Neural cell (in vitro differentiated cells): ENCODE results near the gene PAMR1. TPM values are rescaled to one million over a fixed set of nuclear protein-coding genes. Genes with fewer than 3 reads are reported as not detected.

ENCODE experiments used
- H2AFZ ChIP-seq: fragments of 200-600, 300-800 bp; sonication (generic), shearing (Covaris generic); 2 replicates; pipeline ENCODE4 v1.6.0; 2014; ENCODE audit warnings: low read depth, mild to moderate bottlenecking, antibody characterized with exemption, low read length, moderate library complexity
- H3F3A ChIP-seq: fragments of 200-600 bp; shearing (Covaris generic); 2 replicates; pipeline ENCODE4 v1.6.1; 2016; ENCODE audit warnings: mild to moderate bottlenecking, moderate library complexity, mixed read lengths, antibody characterized with exemption, low read length; ENCODE audit not compliant: insufficient read depth, poor library complexity, severe bottlenecking
- H3K27ac ChIP-seq: fragments of 200-600, 300-800 bp; sonication (generic), shearing (Covaris generic); 2 replicates; pipeline ENCODE4 v1.5.1; 2014; ENCODE audit warnings: mild to moderate bottlenecking, low read length, moderate library complexity
- H3K27me3 ChIP-seq: fragments of 300-800, 200-600 bp; sonication (generic), shearing (Covaris generic); 2 replicates; pipeline ENCODE4 v1.6.0; 2014; ENCODE audit warnings: mild to moderate bottlenecking, low read depth, low read length, moderate library complexity; ENCODE audit not compliant: insufficient read depth
- H3K36me3 ChIP-seq: fragments of 300-800, 200-600 bp; sonication (generic), shearing (Covaris generic); 2 replicates; pipeline ENCODE4 v1.5.1; 2014; ENCODE audit warnings: mild to moderate bottlenecking, antibody characterized with exemption, low read length, moderate library complexity; ENCODE audit not compliant: insufficient read depth
- H3K4me2 ChIP-seq: fragments of 300-800, 200-600 bp; sonication (generic), shearing (Covaris generic); 2 replicates; pipeline ENCODE4 v1.6.0; 2014; ENCODE audit warnings: mild to moderate bottlenecking, low read length
- H3K4me3 ChIP-seq: fragments of 300-800, 200-600 bp; sonication (generic), shearing (Covaris generic); 2 replicates; pipeline ENCODE4 v1.5.1; 2014; ENCODE audit warnings: mild to moderate bottlenecking, low read length, moderate library complexity
- H3K79me2 ChIP-seq: fragments of 200-600 bp; shearing (Covaris generic); replicated peaks from 2 replicates; pipeline ENCODE4 v1.6.0; 2014; ENCODE audit warnings: mild to moderate bottlenecking, low read length, moderate library complexity; ENCODE audit not compliant: insufficient read depth
- H3K9ac ChIP-seq: fragments of 300-800, 200-600 bp; sonication (generic), shearing (Covaris generic); 2 replicates; pipeline ENCODE4 v1.6.1; 2016; ENCODE audit warnings: mild to moderate bottlenecking, low read length, mixed read lengths
- H3K9me2 ChIP-seq: fragments of 200-600 bp; shearing (Covaris generic); 2 replicates; pipeline ENCODE4 v1.6.1; 2016; ENCODE audit warnings: mild to moderate bottlenecking, low read length, mixed read lengths; ENCODE audit not compliant: insufficient read depth
- H3K9me3 ChIP-seq: fragments of 200-600, 300-800 bp; sonication (generic), shearing (Covaris generic); 2 replicates; pipeline ENCODE4 v1.6.1; 2016; ENCODE audit warnings: mild to moderate bottlenecking, mixed run types, low read length, moderate library complexity, mixed read lengths
- H4K20me1 ChIP-seq: fragments of 200-600 bp; shearing (Covaris generic); 2 replicates; pipeline ENCODE4 v1.6.1; 2016; ENCODE audit warnings: mild to moderate bottlenecking, mixed run types; ENCODE audit not compliant: insufficient read depth
- CTCF ChIP-seq: fragments of 450-650 bp; IDR thresholded peaks from 2 replicates; pipeline ENCODE4 v1.5.1; 2014; ENCODE audit warnings: antibody characterized with exemption, mild to moderate bottlenecking, moderate library complexity; ENCODE audit not compliant: poor library complexity, severe bottlenecking
- EP300 ChIP-seq: fragments of 450-650 bp; conservative IDR thresholded peaks from 2 replicates; pipeline ENCODE4 v1.6.1; 2014; ENCODE audit warnings: antibody characterized with exemption, mild to moderate bottlenecking, moderate library complexity; ENCODE audit not compliant: poor library complexity, severe bottlenecking
- EZH2 ChIP-seq: fragments of 200-600, 300-800 bp; shearing (Covaris generic), sonication (generic); IDR thresholded peaks from 2 replicates; pipeline ENCODE4 v1.6.1; 2014; ENCODE audit warnings: antibody characterized with exemption, low read length, borderline replicate concordance, mild to moderate bottlenecking; ENCODE audit not compliant: insufficient read depth, poor library complexity, severe bottlenecking
- MXI1 ChIP-seq: fragments of 450-650 bp; conservative IDR thresholded peaks from 2 replicates; pipeline ENCODE4 v1.6.1; 2014; ENCODE audit warnings: antibody characterized with exemption, mild to moderate bottlenecking; ENCODE audit not compliant: poor library complexity, severe bottlenecking
- POLR2AphosphoS5 ChIP-seq: IDR thresholded peaks from 2 replicates; pipeline ENCODE4 v1.6.1; 2012
- RAD21 ChIP-seq: fragments of 450-650 bp; conservative IDR thresholded peaks from 2 replicates; pipeline ENCODE4 v1.6.1; 2014; ENCODE audit warnings: antibody characterized with exemption, mild to moderate bottlenecking, moderate library complexity
- SMC3 ChIP-seq: fragments of 450-650 bp; conservative IDR thresholded peaks from 2 replicates; pipeline ENCODE4 v1.6.1; 2014; ENCODE audit warnings: antibody characterized with exemption, mild to moderate bottlenecking, moderate library complexity; ENCODE audit not compliant: poor library complexity
- TAF1 ChIP-seq: IDR thresholded peaks from 2 replicates; pipeline ENCODE4 v1.6.1; 2012; ENCODE audit warnings: low read depth
- polyA plus RNA-seq: library from polyadenylated mRNA; depleted of rRNA; stranded (reverse); fragments of >200 nt; gene quantifications from 2 replicates; pipeline ENCODE4 v1.2.3, GENCODE V29; 2014
- TF ChIP-seq, protein P1 (sequence below): IDR thresholded peaks from 2 replicates; pipeline ENCODE4 v1.6.1; 2012; ENCODE audit warnings: borderline replicate concordance

PAMR1 gene
- polyA plus RNA-seq, 1 donor from 2014 or later = 0.48 TPM

DNA sequence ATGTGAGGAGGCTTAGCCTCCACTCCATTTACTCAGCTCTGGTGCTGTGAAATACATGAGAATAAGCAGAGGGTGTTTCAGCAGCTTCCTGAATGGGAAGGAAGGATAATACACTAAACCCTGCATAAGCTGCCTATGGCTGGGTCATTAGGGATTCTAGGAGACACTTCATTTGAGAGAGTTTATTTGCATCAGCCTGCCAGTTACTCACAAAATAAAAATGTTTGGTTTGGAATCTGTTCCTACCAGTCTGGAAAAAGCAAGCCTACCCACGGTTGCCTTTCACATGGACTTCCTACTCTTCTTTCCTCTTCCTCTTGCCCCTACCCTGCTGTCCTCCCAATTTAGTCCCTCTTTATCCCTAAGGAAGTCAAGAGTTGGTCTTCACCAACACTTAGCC lies 126.5 kb downstream of the PAMR1 start:
- TF ChIP-seq RAD21 = no peak
- TF ChIP-seq TAF1 = no peak
- TF ChIP-seq EP300 = no peak
- TF ChIP-seq MXI1 = no peak
- TF ChIP-seq, protein P1, sequence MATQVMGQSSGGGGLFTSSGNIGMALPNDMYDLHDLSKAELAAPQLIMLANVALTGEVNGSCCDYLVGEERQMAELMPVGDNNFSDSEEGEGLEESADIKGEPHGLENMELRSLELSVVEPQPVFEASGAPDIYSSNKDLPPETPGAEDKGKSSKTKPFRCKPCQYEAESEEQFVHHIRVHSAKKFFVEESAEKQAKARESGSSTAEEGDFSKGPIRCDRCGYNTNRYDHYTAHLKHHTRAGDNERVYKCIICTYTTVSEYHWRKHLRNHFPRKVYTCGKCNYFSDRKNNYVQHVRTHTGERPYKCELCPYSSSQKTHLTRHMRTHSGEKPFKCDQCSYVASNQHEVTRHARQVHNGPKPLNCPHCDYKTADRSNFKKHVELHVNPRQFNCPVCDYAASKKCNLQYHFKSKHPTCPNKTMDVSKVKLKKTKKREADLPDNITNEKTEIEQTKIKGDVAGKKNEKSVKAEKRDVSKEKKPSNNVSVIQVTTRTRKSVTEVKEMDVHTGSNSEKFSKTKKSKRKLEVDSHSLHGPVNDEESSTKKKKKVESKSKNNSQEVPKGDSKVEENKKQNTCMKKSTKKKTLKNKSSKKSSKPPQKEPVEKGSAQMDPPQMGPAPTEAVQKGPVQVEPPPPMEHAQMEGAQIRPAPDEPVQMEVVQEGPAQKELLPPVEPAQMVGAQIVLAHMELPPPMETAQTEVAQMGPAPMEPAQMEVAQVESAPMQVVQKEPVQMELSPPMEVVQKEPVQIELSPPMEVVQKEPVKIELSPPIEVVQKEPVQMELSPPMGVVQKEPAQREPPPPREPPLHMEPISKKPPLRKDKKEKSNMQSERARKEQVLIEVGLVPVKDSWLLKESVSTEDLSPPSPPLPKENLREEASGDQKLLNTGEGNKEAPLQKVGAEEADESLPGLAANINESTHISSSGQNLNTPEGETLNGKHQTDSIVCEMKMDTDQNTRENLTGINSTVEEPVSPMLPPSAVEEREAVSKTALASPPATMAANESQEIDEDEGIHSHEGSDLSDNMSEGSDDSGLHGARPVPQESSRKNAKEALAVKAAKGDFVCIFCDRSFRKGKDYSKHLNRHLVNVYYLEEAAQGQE = no peak
- no peak for TF ChIP-seq EZH2
- TF ChIP-seq POLR2AphosphoS5 = no peak
- no peak for TF ChIP-seq CTCF
- no peak for TF ChIP-seq SMC3

GRCh38 chr11:35394941-35395340 lies 130.5 kb downstream of the PAMR1 start:
- no peak overlapping the region for H3K4me3 ChIP-seq
- peaks cover 4% of the 10 kb centered on the region for H3K79me2 ChIP-seq
- H2AFZ ChIP-seq = no peak overlapping the region
- H3K27ac ChIP-seq = no peak overlapping the region
- no peaks in the 10 kb centered on the region for H3F3A ChIP-seq
- H4K20me1 ChIP-seq = no peaks in the 10 kb centered on the region
- no peaks in the 10 kb centered on the region for H3K36me3 ChIP-seq
- peaks cover 7% of the 10 kb centered on the region for H3K9me3 ChIP-seq
- no peaks in the 10 kb centered on the region for H3K9me2 ChIP-seq
- no peak overlapping the region for H3K4me2 ChIP-seq
- H3K27me3 ChIP-seq = no peaks in the 10 kb centered on the region
- TF ChIP-seq POLR2AphosphoS5 (no peak), SMC3 (no peak), MXI1 (no peak)
- H3K9ac ChIP-seq = no peak overlapping the region

More for the DNA sequence above, 126.5 kb downstream of the PAMR1 start:
- Histone ChIP-seq H3K9ac (no peak overlapping the region), H2AFZ (no peak overlapping the region), H3F3A (no peaks in the 10 kb centered on the region), H4K20me1 (no peaks in the 10 kb centered on the region), H3K27ac (no peak overlapping the region), H3K9me3 (peaks cover 7% of the 10 kb centered on the region), H3K4me2 (no peak overlapping the region), H3K79me2 (peaks cover 4% of the 10 kb centered on the region), H3K9me2 (no peaks in the 10 kb centered on the region), H3K27me3 (no peaks in the 10 kb centered on the region), H3K4me3 (no peak overlapping the region), H3K36me3 (no peaks in the 10 kb centered on the region)

GRCh38 chr11:35393098-35393497 lies 132.3 kb downstream of the PAMR1 start:
- H3K27ac ChIP-seq = peak overlapping the region; percentile 75

More at GRCh38 chr11:35393098-35393497, 132.3 kb downstream of the PAMR1 start:
- H2AFZ ChIP-seq = no peak overlapping the region
- peak; percentile 13 for TF ChIP-seq SMC3
- no peak for TF ChIP-seq EZH2
- peak; percentile 32 for TF ChIP-seq EP300
- no peak for TF ChIP-seq CTCF
- TF ChIP-seq, protein P1 = no peak
- no peak for TF ChIP-seq TAF1
- peak; percentile 50 for TF ChIP-seq POLR2AphosphoS5
- TF ChIP-seq RAD21 = no peak
- no peak for TF ChIP-seq MXI1
- H3K4me2 ChIP-seq = peak overlapping the region; percentile 7
- no peaks in the 10 kb centered on the region for H3K36me3 ChIP-seq
- H4K20me1 ChIP-seq = no peaks in the 10 kb centered on the region
- no peaks in the 10 kb centered on the region for H3K27me3 ChIP-seq
- H3K79me2 ChIP-seq = peaks cover 4% of the 10 kb centered on the region
- peaks cover 7% of the 10 kb centered on the region for H3K9me3 ChIP-seq
- H3K9me2 ChIP-seq = no peaks in the 10 kb centered on the region
- H3K9ac ChIP-seq = peak overlapping the region; percentile 49
- H3F3A ChIP-seq = no peaks in the 10 kb centered on the region
- peak overlapping the region; percentile 53 for H3K4me3 ChIP-seq
